ENCODE results near the gene RFC3. TPM values are rescaled to one million over a fixed set of nuclear protein-coding genes. Genes with fewer than 3 reads are reported as not detected.

The RFC3 gene
- polyA plus RNA-seq, 3 donors = 3.0 to 7.0 (median 5.2) TPM

DNA sequence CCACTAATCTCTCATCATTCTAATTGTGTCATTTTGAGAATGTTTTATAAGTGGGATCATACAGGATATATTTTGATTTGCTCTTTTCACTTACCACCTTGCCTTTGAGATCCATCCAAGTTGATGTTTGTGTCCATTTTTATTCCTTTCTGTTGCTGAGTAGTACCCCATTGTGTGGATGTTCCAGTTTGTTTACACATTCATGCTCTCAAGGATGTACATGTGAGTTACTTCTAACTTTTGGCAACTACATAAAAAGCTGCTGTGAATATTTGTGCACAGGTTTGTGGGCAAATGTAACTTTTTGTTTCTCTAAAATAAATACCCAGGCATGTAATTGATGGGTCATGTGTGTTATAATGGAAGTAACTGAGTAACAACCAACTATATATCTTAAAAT, 64.9 kb downstream of the RFC3 start:
- H3K27ac ChIP-seq (ENCODE audit: low read depth, low read length) = no peak overlapping the region

GRCh38 chr13:33884531-33885220, 66.7 kb downstream of the RFC3 start:
- whole genome bisulfite sequencing, 3 donors = 58 to 86% (median 80%) methylated on average over 11 of the region's 11 CpGs
- H3K27ac ChIP-seq (ENCODE audit: low read depth, low read length) = no peak overlapping the region
